Stimulated activated CD4-positive, alpha-beta T cell treated with anti-CD3 and anti-CD28 coated beads, TNF-alpha, amount 100 ng/mL, for 4 hours (primary cell): ENCODE measurements around the gene ZFYVE26.
A peak's percentile ranks its signal among the peaks of the same experiment; 100 is the strongest.
"Not testable (repeated sequence)": the region's sequence is repeated elsewhere in the genome, so short reads cannot be mapped to it uniquely, and the experiment has no call there.

Experiments used
- DNase-seq, 3 experiments: peaks; one replicate each; pipeline ENCODE4 v3.0.0-alpha.2; 2020; ENCODE audit warnings: low read depth in 3 of 3

The ZFYVE26 gene

GRCh38 chr14:67816326-67817002, at the start of gene ZFYVE26:
Gene ZFYVE26, minus strand, starts transcription at chr14:67816590. Its CDS starts 627 bp downstream, at chr14:67815963.
- DNase-seq = peak; percentile 66 to 82 (median 76)

- DNase-seq = no peak
These were observed 46.8 kb upstream of the ZFYVE26 start for GRCh38 chr14:67863223-67863622.

GRCh38 chr14:67859169-67859749, 42.9 kb upstream of the ZFYVE26 start:
- no peak for DNase-seq

- DNase-seq = no peak
These were observed 41.5 kb upstream of the ZFYVE26 start for GRCh38 chr14:67857778-67858350.

- no peak for DNase-seq
These were observed 40.4 kb upstream of the ZFYVE26 start for GRCh38 chr14:67856827-67857226.

GRCh38 chr14:67853715-67854114, 37.3 kb upstream of the ZFYVE26 start:
- no peak for DNase-seq

GRCh38 chr14:67852926-67853604, 36.7 kb upstream of the ZFYVE26 start:
- no peak for DNase-seq

GRCh38 chr14:67851785-67852410, 35.5 kb upstream of the ZFYVE26 start:
- no peak for DNase-seq

- DNase-seq = no peak
These were observed 33.9 kb upstream of the ZFYVE26 start for GRCh38 chr14:67850066-67850830.

- DNase-seq = no peak
These were observed 29.7 kb upstream of the ZFYVE26 start for GRCh38 chr14:67846029-67846610.

GRCh38 chr14:67837011-67837624, 20.7 kb upstream of the ZFYVE26 start:
- DNase-seq = no peak

- no peak for DNase-seq
These were observed 19.2 kb upstream of the ZFYVE26 start for GRCh38 chr14:67835596-67835995.

- DNase-seq = no peak
These were observed 17.0 kb upstream of the ZFYVE26 start for GRCh38 chr14:67833403-67833802.

GRCh38 chr14:67831113-67831512, 14.7 kb upstream of the ZFYVE26 start:
- DNase-seq = no peak

GRCh38 chr14:67821121-67821520, 4.7 kb upstream of the ZFYVE26 start:
- DNase-seq = no peak

- no peak for DNase-seq
These were observed 4.1 kb upstream of the ZFYVE26 start for GRCh38 chr14:67820428-67820971.

GRCh38 chr14:67819563-67820421, 3.4 kb upstream of the ZFYVE26 start, which contains the start of gene RAD51B:
Gene RAD51B, plus strand, starts transcription at chr14:67819779.
- peak; percentile 68 to 75 (median 75) for DNase-seq

GRCh38 chr14:67818476-67818875, 2.1 kb upstream of the ZFYVE26 start:
- DNase-seq = not testable (repeated sequence)

- DNase-seq = no peak
These were observed 1.5 kb upstream of the ZFYVE26 start for GRCh38 chr14:67817750-67818438.
